HG02970 (cell line): ENCODE data around the gene TMEM72.
A peak's percentile ranks its signal among the peaks of the same experiment; 100 is the strongest.

Experiments
- ATAC-seq: cut with Tn5 transposase; IDR thresholded peaks from one replicate; pipeline ENCODE4 v1.9.1; 2021; ENCODE audit warnings: mild to moderate bottlenecking, moderate library complexity, moderate number of reproducible peaks; ENCODE audit not compliant: unreplicated experiment, low FRiP score

The TMEM72 gene

DNA sequence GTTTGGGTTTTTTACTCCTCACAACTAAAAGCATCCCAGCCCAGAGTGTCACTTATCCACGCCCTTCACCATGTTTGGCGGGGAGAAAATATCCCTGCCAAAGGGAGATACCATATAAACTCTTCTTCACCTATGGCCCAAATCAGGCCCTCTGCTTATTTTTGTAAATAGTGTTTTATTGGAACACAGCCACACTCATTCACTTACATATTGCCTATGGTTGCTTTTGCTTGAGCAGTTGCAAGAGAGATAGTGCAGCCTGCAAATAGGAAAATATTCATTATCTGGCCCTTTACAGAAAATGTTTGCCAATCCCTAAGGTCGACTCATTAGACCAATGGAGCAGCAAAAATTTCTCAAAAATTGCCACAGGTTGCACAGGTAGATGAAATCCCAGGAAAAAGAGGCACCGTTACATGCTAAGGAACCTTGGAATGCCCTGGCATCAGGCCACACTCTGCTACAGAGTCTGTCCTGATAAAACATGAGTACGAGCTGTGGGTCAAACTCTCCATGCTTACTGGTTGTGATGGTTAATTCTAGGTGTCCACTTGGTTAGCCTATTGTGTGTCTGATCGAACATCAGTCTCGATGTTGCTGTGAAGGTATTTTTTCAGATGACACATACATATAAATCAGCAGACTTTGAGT lies 40.6 kb downstream of the TMEM72 start:
- ATAC-seq: no peak

- ATAC-seq: no peak
These were observed 41.7 kb downstream of the TMEM72 start for GRCh38 chr10:44952779-44953231.

DNA sequence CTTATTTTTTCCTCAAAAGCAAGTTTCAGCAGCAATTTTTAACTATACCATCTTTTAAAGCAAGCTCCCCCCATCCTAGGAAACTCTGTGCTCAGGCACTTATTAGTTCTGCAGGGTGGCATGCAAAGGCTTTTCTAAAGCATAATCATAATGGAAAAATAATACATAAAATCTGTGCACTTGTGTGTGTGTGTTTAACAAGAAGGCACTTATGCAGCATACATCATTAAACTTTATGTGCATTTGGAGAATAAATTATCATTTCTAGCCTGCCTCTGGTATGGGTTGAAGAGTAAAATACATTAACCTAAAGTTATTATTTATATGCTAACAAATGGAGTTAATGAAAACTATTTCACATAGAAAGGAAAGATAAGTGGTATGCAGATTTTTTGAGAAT lies 42.9 kb downstream of the TMEM72 start:
- ATAC-seq: no peak

DNA sequence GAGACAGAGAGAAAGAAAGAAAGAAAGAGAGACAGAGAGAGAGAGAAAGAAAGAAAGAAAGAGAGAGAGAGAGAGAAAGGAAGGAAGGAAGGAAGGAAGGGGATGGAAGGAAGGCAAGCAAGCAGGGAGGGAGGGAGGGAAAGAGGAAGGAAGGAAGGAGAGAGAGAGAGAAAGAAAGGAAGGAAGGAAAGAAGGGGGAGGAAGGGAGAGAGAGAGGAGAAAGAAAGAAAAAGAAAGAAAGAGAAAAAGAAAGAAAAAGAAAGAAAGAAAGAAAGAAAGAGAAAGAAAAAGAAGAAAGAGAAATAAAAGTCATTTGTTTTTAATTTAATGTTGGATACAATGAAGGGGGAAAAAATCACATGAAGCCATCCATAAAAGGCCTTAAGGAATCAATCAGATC lies 43.8 kb downstream of the TMEM72 start:
- no peak for ATAC-seq

GRCh38 chr10:44955413-44956070 lies 44.4 kb downstream of the TMEM72 start:
- ATAC-seq: no peak

DNA sequence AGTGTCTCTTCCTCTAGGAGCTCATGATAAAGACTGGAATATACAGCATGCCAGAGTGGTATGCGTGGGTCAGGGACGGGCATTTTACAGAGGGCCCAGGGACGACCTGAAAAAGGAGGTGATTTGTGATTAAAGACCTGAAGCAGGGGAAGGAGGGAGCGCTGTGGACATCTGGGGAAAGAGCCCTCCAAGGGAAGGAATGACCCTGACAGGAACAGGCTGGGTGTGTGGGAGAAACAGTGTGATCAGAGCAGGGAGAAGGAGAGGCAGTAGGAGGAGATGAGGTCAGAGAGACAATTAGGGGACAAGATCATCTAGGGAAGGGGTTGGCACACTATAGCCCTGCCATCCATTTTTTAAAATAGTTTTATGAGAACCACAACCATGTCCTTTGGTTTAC lies 45.1 kb downstream of the TMEM72 start:
- no peak for ATAC-seq

DNA sequence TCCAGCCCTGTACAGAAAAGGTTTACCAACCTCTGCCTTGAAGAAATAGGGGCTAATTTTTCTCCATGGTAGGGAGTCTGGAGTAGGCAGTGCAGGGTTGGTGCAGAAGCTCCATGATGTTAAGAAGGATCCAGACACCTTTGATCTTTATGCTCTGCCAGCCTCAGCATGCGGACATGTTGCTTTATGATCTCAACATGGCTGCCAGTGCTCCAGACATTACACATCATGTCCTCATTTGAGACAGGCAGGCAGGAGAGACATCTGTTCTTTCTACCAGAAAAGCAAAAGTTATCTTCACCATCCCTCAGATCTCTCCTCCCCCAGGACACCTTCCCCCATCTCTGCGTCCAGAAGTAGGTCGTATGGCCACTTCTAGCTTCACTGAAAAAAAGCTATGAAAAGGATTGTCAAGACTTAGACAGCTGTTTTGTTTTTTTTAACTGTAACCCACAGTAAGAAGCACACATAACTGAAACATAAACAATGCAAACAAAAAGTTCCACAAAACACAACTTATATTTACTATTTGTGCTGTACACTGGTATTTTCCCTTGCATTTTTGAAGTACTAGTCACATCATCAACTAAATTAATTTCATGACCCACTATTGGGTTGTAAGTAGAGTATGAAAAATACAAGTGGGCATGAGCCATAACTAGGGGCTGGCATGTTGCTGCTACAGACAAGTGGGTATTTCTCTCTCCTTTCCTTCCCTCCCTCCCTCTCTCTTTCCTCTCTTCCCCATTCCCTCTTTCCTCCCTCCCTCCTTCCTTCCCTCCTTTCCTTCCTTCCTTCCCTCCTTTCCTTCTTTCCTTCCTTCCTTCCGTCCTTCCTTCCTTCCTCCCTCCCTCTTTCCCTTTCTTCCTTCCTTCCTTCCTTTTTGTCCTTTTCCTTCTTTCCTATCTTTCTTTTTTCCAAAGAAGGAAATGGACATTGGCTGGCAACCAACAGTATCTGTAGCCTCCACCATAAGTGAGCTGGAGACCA lies 45.9 kb downstream of the TMEM72 start:
- no peak for ATAC-seq

DNA sequence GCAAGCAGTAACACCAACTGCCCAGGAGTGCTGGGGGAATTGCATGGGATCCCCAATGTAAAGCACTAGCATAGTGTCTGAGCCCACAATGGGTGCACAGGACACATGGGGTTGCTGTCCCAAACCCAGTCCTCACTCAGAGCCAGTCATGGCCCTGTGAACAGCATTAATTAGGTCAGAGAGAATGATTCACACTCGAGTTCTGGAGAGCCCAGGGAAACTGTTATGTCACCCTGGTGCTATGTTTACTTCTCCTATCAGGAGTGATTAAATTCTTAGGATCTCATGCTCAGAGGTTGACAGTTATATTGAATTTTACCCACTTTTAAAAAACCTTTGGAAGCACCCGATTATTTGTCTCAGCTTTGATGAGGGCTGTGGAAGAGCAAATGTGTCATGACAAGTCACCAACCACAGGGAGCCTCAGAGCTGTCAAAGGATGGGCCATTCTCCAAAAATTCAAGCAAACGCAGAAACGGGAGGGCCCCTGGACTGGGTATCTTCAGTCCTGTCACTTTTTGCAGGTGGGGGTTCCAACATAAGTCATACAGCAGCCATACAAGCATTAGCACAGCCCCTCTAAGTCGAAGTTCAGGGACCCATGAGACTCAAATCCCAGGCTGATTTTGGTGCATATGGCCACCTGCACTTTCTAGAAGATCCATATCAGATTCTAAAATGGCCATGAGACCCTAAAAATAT lies 47.2 kb downstream of the TMEM72 start:
- ATAC-seq: no peak

GRCh38 chr10:44958898-44959246 lies 47.7 kb downstream of the TMEM72 start:
- no peak for ATAC-seq

GRCh38 chr10:44959247-44960087 lies 48.3 kb downstream of the TMEM72 start, which contains the start of gene RASSF4:
Gene RASSF4 (plus strand): TSS chr10:44959802. CDS start chr10:44970203, 10,401 bp downstream.
- ATAC-seq: peak; percentile 98

GRCh38 chr10:44960088-44960460 lies 48.9 kb downstream of the TMEM72 start:
- no peak for ATAC-seq

- ATAC-seq: no peak
These were observed 49.5 kb downstream of the TMEM72 start for GRCh38 chr10:44960482-44961229.

GRCh38 chr10:44961230-44961571 lies 50.1 kb downstream of the TMEM72 start:
- ATAC-seq: no peak

DNA sequence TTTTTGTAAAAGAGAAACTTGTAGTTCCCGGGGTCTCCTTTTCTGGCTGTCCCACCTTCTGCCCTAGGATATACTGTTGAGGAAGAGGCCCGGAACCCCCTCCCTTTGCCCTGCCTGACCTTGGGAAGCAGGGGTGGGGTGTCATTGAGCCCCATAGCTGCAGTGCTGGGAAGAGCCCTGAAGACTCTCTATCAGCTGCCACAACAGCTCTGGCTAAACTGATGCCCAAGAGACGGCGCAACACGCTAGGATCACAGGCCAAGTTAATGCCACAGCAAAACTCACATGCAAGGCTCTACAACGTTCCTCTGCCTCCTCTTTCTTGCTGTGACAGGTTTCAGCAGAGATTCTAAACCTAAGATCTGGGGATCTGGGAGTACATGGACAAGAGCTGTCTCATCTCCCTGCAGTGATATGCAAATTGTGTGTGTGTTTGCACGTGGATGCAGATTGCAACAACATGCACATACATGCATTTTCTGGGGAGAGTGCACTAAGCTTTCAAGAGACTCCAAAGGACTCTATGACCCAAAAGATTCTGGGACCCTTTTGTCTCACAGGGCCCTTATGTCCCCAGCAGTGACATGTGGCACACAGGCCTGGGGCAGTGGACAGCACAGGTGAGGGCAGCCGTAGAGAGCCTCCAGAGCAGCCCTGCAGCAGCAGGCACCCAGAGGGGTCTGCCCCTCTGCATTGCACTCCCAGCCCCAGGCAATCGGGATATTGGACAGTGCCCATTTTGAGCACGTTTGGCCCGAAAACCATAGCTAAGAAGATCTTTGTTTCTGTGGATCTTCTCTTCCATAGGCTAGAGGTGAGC lies 51.0 kb downstream of the TMEM72 start:
- ATAC-seq: no peak

DNA sequence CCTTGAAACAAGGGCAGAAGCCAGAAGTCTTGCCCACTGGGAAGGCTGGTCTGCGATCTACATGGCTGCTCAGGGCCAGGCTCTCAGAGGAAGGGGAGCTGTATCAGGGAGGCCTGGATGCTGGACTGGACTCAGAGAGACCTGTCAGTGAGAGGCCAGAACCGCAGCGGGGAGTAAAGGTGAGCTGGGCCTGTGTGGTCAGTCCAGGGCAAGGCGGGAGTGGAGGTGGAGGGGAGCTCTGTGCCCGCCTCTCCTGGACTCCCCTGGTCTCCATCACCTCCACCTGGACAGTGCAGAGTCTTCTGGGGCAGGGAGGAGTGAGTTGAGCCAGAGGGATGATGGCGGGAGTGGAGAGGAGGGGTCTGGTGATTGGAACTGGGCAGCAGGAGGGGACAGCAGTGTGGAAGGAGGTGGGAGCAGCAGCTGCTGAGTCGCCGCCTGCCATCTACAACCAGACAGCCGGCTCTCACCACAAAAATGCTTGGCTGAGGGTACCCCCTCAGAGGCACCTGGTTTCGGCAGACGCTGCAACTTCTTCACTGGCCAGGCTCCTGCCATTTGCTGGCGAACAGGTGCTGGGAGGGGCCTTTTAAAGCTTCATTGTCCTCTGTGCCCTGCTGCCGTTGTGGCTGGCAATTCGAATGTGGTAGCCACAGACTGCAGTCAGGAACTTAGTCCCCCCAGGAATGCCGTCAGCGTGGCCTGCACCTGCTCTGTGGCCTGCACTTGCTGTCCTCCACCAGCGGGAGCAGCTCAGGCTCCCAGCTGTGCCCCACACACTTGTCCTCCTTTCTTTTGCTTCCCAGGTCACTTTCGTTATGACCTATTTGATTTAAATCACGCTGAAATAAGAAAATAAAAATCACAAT lies 52.0 kb downstream of the TMEM72 start:
- ATAC-seq: no peak

- no peak for ATAC-seq
These were observed 52.9 kb downstream of the TMEM72 start for GRCh38 chr10:44963772-44964633.
